ENCODE measurements around the gene GATB.

The GATB gene

DNA sequence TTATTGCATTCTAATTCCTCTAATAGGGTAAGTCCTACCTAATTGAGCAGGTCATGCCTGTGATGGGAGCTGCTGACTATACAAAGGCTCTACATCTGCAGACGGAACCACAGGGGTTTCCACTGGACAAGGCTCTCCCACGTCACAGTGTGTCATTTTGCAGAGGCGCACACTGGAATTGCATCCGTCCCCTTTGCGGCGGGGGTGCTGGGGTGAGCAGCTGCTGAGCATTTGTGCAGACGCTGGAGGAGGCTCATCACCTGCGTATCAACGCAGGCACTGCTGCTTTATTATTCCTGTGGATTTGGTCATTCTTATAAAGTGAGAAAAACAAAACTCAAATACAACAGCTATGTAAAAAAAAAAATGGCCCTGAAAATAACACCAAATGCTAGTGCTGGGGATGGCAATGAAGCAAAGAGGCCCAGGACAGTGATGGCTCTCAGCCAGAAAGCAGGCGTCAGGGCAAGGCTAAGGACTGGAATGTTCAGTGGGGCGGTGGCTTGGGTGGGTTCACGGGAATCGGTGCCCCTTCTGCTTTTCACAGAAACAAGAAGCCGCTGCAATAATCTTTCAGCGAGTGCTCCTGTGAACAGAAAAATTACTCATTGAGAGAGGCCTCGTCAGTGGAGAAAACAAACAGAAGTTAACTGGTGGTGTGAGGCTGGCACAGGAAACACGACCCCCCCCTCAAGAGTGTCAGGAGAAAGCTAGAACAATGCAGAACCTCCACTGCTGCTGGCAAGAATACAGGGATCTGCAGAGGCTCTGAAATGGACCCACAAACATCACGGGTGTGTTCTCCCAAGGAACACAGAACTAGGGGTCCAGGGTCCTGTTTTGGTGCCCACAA, 67.8 kb downstream of the GATB start (continued):
- TF ChIP-seq, protein P1, sequence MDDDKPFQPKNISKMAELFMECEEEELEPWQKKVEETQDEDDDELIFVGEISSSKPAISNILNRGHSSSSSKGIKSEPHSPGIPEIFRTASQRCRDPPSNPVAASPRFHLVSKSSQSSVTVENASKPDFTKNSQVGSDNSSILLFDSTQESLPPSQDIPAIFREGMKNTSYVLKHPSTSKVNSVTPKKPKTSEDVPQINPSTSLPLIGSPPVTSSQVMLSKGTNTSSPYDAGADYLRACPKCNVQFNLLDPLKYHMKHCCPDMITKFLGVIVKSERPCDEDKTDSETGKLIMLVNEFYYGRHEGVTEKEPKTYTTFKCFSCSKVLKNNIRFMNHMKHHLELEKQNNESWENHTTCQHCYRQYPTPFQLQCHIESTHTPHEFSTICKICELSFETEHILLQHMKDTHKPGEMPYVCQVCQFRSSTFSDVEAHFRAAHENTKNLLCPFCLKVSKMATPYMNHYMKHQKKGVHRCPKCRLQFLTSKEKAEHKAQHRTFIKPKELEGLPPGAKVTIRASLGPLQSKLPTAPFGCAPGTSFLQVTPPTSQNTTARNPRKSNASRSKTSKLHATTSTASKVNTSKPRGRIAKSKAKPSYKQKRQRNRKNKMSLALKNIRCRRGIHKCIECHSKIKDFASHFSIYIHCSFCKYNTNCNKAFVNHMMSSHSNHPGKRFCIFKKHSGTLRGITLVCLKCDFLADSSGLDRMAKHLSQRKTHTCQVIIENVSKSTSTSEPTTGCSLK (tag by site-specific recombination; IDR thresholded peaks at IDR 0.05), result no peak
- TF ChIP-seq, protein P2, sequence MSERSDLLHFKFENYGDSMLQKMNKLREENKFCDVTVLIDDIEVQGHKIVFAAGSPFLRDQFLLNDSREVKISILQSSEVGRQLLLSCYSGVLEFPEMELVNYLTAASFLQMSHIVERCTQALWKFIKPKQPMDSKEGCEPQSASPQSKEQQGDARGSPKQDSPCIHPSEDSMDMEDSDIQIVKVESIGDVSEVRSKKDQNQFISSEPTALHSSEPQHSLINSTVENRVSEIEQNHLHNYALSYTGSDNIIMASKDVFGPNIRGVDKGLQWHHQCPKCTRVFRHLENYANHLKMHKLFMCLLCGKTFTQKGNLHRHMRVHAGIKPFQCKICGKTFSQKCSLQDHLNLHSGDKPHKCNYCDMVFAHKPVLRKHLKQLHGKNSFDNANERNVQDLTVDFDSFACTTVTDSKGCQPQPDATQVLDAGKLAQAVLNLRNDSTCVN (tag by site-specific recombination; optimal IDR thresholded peaks at IDR 0.05), result no peak
- TF ChIP-seq TCF7L2 (IDR thresholded peaks at IDR 0.05; ENCODE audit: borderline replicate concordance, low read depth, low read length) (no peak), ZNF202 (tag by site-specific recombination; IDR thresholded peaks at IDR 0.05; ENCODE audit: borderline replicate concordance) (no peak)

DNA sequence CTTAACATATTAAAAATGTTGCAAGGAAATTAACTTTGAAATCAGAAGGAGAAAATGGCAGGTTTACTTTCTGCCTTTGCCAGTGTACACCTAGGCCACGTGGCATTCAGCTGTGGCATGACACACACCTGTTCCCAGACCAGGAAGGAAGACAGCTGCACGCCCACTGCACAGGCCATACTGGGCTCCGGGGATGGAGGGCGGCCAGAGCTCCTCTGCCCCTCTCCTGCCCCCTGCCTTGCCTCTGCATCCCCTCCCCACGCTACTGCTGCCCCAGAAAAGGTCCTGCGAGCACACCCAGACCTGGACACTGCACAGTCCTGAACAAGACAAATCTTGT, 68.4 kb downstream of the GATB start:
- Histone ChIP-seq H3K4me3 (ENCODE audit: low read depth, low read length) (no peak overlapping the region), H3K27ac (ENCODE audit: extremely low read depth, low read depth, low read length) (no peak overlapping the region), H3K9me3 (ENCODE audit: control insufficient read depth, insufficient read depth, low read depth, low read length) (no peaks in the 10 kb centered on the region), H3K36me3 (ENCODE audit: control insufficient read depth in 2 of 2, insufficient read depth in 1 of 2, low read length in 2 of 2) (no peaks in the 10 kb centered on the region), H3K4me1 (ENCODE audit: control insufficient read depth, insufficient read depth, low read length) (no peaks in the 10 kb centered on the region)
- CTCF ChIA-PET, result no interaction called here
- POLR2A ChIA-PET, result no interaction called here
- TF ChIP-seq, protein P3, sequence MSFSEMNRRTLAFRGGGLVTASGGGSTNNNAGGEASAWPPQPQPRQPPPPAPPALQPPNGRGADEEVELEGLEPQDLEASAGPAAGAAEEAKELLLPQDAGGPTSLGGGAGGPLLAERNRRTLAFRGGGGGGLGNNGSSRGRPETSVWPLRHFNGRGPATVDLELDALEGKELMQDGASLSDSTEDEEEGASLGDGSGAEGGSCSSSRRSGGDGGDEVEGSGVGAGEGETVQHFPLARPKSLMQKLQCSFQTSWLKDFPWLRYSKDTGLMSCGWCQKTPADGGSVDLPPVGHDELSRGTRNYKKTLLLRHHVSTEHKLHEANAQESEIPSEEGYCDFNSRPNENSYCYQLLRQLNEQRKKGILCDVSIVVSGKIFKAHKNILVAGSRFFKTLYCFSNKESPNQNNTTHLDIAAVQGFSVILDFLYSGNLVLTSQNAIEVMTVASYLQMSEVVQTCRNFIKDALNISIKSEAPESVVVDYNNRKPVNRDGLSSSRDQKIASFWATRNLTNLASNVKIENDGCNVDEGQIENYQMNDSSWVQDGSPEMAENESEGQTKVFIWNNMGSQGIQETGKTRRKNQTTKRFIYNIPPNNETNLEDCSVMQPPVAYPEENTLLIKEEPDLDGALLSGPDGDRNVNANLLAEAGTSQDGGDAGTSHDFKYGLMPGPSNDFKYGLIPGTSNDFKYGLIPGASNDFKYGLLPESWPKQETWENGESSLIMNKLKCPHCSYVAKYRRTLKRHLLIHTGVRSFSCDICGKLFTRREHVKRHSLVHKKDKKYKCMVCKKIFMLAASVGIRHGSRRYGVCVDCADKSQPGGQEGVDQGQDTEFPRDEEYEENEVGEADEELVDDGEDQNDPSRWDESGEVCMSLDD (tag by site-specific recombination; IDR thresholded peaks at IDR 0.05), result no peak
- TF ChIP-seq ZNF114 (tag by site-specific recombination; IDR thresholded peaks at IDR 0.05) (no peak), ZNF510 (tag by site-specific recombination; IDR thresholded peaks at IDR 0.05; ENCODE audit: insufficient replicate concordance) (no peak), SP2 (tag by site-specific recombination; IDR thresholded peaks at IDR 0.05) (no peak), SALL2 (tag by site-specific recombination; IDR thresholded peaks at IDR 0.05; ENCODE audit: borderline replicate concordance) (no peak), ZNF501 (tag by site-specific recombination; IDR thresholded peaks at IDR 0.05) (no peak), ZNF791 (tag by site-specific recombination; IDR thresholded peaks at IDR 0.05) (no peak), HOXD13 (CRISPR knock-in tag; IDR thresholded peaks at IDR 0.05; ENCODE audit: borderline replicate concordance) (no peak)
- TF ChIP-seq, protein P4, sequence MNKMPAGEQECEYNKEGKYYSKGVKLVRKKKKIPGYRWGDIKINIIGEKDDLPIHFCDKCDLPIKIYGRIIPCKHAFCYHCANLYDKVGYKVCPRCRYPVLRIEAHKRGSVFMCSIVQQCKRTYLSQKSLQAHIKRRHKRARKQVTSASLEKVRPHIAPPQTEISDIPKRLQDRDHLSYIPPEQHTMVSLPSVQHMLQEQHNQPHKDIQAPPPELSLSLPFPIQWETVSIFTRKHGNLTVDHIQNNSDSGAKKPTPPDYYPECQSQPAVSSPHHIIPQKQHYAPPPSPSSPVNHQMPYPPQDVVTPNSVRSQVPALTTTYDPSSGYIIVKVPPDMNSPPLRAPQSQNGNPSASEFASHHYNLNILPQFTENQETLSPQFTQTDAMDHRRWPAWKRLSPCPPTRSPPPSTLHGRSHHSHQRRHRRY (tag by site-specific recombination; IDR thresholded peaks at IDR 0.05), result no peak
- TF ChIP-seq, protein P5, sequence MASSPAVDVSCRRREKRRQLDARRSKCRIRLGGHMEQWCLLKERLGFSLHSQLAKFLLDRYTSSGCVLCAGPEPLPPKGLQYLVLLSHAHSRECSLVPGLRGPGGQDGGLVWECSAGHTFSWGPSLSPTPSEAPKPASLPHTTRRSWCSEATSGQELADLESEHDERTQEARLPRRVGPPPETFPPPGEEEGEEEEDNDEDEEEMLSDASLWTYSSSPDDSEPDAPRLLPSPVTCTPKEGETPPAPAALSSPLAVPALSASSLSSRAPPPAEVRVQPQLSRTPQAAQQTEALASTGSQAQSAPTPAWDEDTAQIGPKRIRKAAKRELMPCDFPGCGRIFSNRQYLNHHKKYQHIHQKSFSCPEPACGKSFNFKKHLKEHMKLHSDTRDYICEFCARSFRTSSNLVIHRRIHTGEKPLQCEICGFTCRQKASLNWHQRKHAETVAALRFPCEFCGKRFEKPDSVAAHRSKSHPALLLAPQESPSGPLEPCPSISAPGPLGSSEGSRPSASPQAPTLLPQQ (tag by site-specific recombination; IDR thresholded peaks at IDR 0.05), result no peak
- TF ChIP-seq, protein P2 (tag by site-specific recombination; optimal IDR thresholded peaks at IDR 0.05), result no peak

Data from HEK293 (cell line).